K562 (cell line): ENCODE measurements around the gene PCDHGC4. TPM values are rescaled to one million over a fixed set of nuclear protein-coding genes. Genes with fewer than 3 reads are reported as not detected.

Source experiments
- ATAC-seq: fragments of 200-7000 bp; cut with Tn5 transposase; 3 replicates; pipeline ENCODE4 v1.9.1; 2020; ENCODE audit warnings: moderate library complexity
- BruUV-seq: library from RNA; stranded (reverse); fragments of 400-500 nt; replicated peaks from 2 replicates; lab custom pipeline; 2021; lab: Mats Ljungman, UMichigan
- CTCF ChIA-PET: fragments of 300-600 bp; formaldehyde crosslinking; extraction: SDS; loops from one replicate; lab custom pipeline; 2021; ENCODE audit warnings: low intra/inter-chr PET ratio; lab: Yijun Ruan, JAX
- POLR2A ChIA-PET: fragments of 300-600, 350-650 bp; sonication (Branson Sonifier 250); formaldehyde crosslinking; extraction: SDS; loops from one replicate; lab custom pipeline; 2021; ENCODE audit warnings: antibody characterized with exemption, inconsistent platforms; lab: Yijun Ruan, JAX
- DNase-seq, 4 experiments: peaks; one replicate each; pipeline versions ENCODE4 v3.0.0 to v3.0.0-alpha.2; 2011 to 2018; ENCODE audit warnings: low spot score in 3 of 4, mixed read lengths in 3 of 4; ENCODE audit errors: extremely low read depth in 1 of 4
- FAIRE-seq: peaks from 2 replicates; lab custom pipeline; 2011; peaks lifted over from hg19 to GRCh38; lab: Jason Lieb, UNC
- H2AFZ ChIP-seq: 2 replicates; pipeline ENCODE4 v1.6.0; 2011; ENCODE audit warnings: low read depth, low read length, control low read depth, inconsistent platforms
- H3K27ac ChIP-seq: fragments of 200-600 bp; 3 replicates; pipeline ENCODE4 v1.8.0; 2011; ENCODE audit warnings: low read depth, mild to moderate bottlenecking, control low read depth, inconsistent platforms, low read length, moderate library complexity, mixed read lengths; ENCODE audit errors: extremely low read depth
- H3K27me3 ChIP-seq, 2 experiments: fragments of 300-600 bp in 1 of 2; 2 replicates in 1 of 2; 3 replicates in 1 of 2; pipeline versions ENCODE4 v1.6.0 to v1.8.0; 2011; ENCODE audit warnings: inconsistent platforms in 2 of 2, low read length in 2 of 2, mild to moderate bottlenecking in 1 of 2, mixed read lengths in 1 of 2, moderate library complexity in 1 of 2; ENCODE audit not compliant: control insufficient read depth in 2 of 2, insufficient read depth in 2 of 2
- H3K36me3 ChIP-seq: fragments of 300-600 bp; 3 replicates; pipeline ENCODE4 v1.8.0; 2011; ENCODE audit warnings: mild to moderate bottlenecking, low read length, inconsistent platforms; ENCODE audit not compliant: control insufficient read depth, insufficient read depth
- H3K4me1 ChIP-seq, 2 experiments: fragments of 200-600 bp in 1 of 2; replicated peaks in 1 of 2; 2 replicates in 1 of 2; 3 replicates in 1 of 2; pipeline versions ENCODE4 v1.5.1 to v1.8.0; 2011; ENCODE audit warnings: inconsistent platforms in 2 of 2, low read length in 2 of 2, mild to moderate bottlenecking in 1 of 2, mixed read lengths in 1 of 2, moderate library complexity in 1 of 2; ENCODE audit not compliant: control insufficient read depth in 2 of 2, insufficient read depth in 2 of 2
- H3K4me2 ChIP-seq: 2 replicates; pipeline ENCODE4 v1.6.1; 2011; ENCODE audit warnings: low read length, control low read depth, inconsistent platforms, mixed read lengths; ENCODE audit not compliant: insufficient read depth
- H3K4me3 ChIP-seq: fragments of 200-600 bp; sonication (generic), shearing (Covaris generic); 2 replicates; pipeline ENCODE4 v1.5.1; 2016; ENCODE audit warnings: control low read depth, inconsistent platforms
- H3K79me2 ChIP-seq: fragments of 200-600 bp; 3 replicates; pipeline ENCODE4 v1.8.0; 2011; ENCODE audit warnings: low read length, inconsistent platforms; ENCODE audit not compliant: control insufficient read depth, insufficient read depth
- H3K9ac ChIP-seq, 2 experiments: 2 replicates each; pipeline versions ENCODE4 v1.6.0 to v1.6.1; 2011; ENCODE audit warnings: low read depth in 2 of 2, low read length in 2 of 2, control low read depth in 1 of 2, inconsistent platforms in 1 of 2, mild to moderate bottlenecking in 1 of 2, mixed read lengths in 1 of 2; ENCODE audit not compliant: insufficient read depth in 1 of 2
- H3K9me1 ChIP-seq: one replicate; pipeline ENCODE4 v1.6.0; 2011; ENCODE audit warnings: inconsistent platforms, mild to moderate bottlenecking, low read length, moderate library complexity; ENCODE audit not compliant: control insufficient read depth, insufficient read depth
- H3K9me3 ChIP-seq: replicated peaks from 2 replicates; pipeline ENCODE4 v1.5.1; 2011; ENCODE audit warnings: low read depth, low read length, inconsistent platforms; ENCODE audit not compliant: control insufficient read depth, insufficient read depth
- H4K20me1 ChIP-seq: replicated peaks from 2 replicates; pipeline ENCODE4 v1.6.1; 2011; ENCODE audit warnings: low read length, inconsistent platforms, mixed read lengths; ENCODE audit not compliant: control insufficient read depth, insufficient read depth
- ARID1B ChIP-seq: fragments of 450-650 bp; IDR thresholded peaks from 2 replicates; pipeline ENCODE4 v1.6.1; 2016; ENCODE audit warnings: antibody characterized with exemption, mild to moderate bottlenecking, inconsistent platforms
- CEBPB ChIP-seq: fragments of 450-650 bp; IDR thresholded peaks from 2 replicates; pipeline ENCODE4 v1.6.1; 2016; ENCODE audit warnings: missing genetic modification characterization, missing compliant biosample characterization
- CREM ChIP-seq: IDR thresholded peaks from 2 replicates; pipeline ENCODE4 v1.6.1; 2014; ENCODE audit warnings: antibody characterized with exemption, low read depth
- EWSR1 ChIP-seq: fragments of 450-650 bp; IDR thresholded peaks from 2 replicates; pipeline ENCODE4 v1.6.1; 2018; ENCODE audit warnings: borderline replicate concordance, mild to moderate bottlenecking, low read depth, moderate library complexity; ENCODE audit not compliant: partially characterized antibody
- FOXP1 ChIP-seq: sonication (generic); formaldehyde crosslinking; IDR thresholded peaks from 2 replicates; pipeline ENCODE4 v1.8.0; 2022; ENCODE audit warnings: mild to moderate bottlenecking, missing genetic modification reagents
- HOXB6 ChIP-seq: fragments of 250-450 bp; sonication (Bioruptor Pico); IDR thresholded peaks from 2 replicates; pipeline ENCODE4 v1.5.1; 2022; ENCODE audit warnings: mild to moderate bottlenecking, borderline replicate concordance
- ILF3 ChIP-seq: fragments of 450-650 bp; IDR thresholded peaks from 2 replicates; pipeline ENCODE4 v1.6.1; 2018; ENCODE audit warnings: antibody characterized with exemption, mild to moderate bottlenecking, moderate library complexity, borderline replicate concordance
- MTA1 ChIP-seq: fragments of 450-650 bp; IDR thresholded peaks from 2 replicates; pipeline ENCODE4 v1.6.1; 2017; ENCODE audit warnings: borderline replicate concordance
- NR2F6 ChIP-seq: fragments of 450-650 bp; formaldehyde crosslinking; IDR thresholded peaks from 2 replicates; pipeline ENCODE4 v1.4.0; 2020; ENCODE audit warnings: mild to moderate bottlenecking
- STAT5A ChIP-seq: IDR thresholded peaks from 2 replicates; pipeline ENCODE4 v1.6.1; 2012; ENCODE audit warnings: low read length, inconsistent platforms, borderline replicate concordance
- TAF7 ChIP-seq: fragments of 450-650 bp; IDR thresholded peaks from 2 replicates; pipeline ENCODE4 v1.6.1; 2016; ENCODE audit warnings: missing genetic modification characterization, missing compliant biosample characterization
- WGBS: fragments of 100-300 bp; shearing (Covaris generic); methylation state at CpG from one replicate; pipeline ENCODE4 v1.1.6; 2016; ENCODE audit warnings: low coverage, mixed read lengths; ENCODE audit not compliant: insufficient coverage; ENCODE audit errors: missing lambda C conversion rate; 5-methylcytosine and 5-hydroxymethylcytosine counted together
- in situ Hi-C: fragments of 300-500 bp; cut with MboI; formaldehyde crosslinking; loops from 4 replicates; pipeline ENCODE4 v1.15.0; 2018; ENCODE audit warnings: inconsistent platforms, mixed read lengths
- intact Hi-C: fragments of 100-400 bp; cut with micrococcal nuclease; formaldehyde crosslinking; loops from 2 replicates; pipeline ENCODE4 v1.14.2; 2022
- polyA plus RNA-seq, 8 experiments: library from polyadenylated mRNA; depleted of rRNA in 4 of 8; stranded (reverse) in 5 of 8; unstranded in 3 of 8; fragments of >200 nt; fragmentation: Nextera tagmentation in 2 of 8; fragmentation: Illumina TruSeq in 1 of 8; extraction: Ambion mirVana in 2 of 8; extraction: Trizol in 1 of 8; gene quantifications; 2 replicates each; pipeline versions ENCODE4 v1.2.1 to v1.2.3, GENCODE V29; 2011 to 2014; ENCODE audit warnings: inconsistent platforms in 1 of 8, missing spikeins in 1 of 8
- total RNA-seq, 7 experiments: library from RNA; depleted of rRNA in 6 of 7; stranded (reverse); fragments of >200 nt in 6 of 7; fragmentation: Illumina TruSeq in 2 of 7; extraction: Trizol in 2 of 7; gene quantifications; 2 replicates each; pipeline versions ENCODE4 v1.2.1 to v1.2.3, GENCODE V29; 2011 to 2021; ENCODE audit warnings: low replicate concordance in 1 of 7
- TF ChIP-seq, protein P1 (sequence below): fragments of 250-450 bp; sonication (Bioruptor Pico); IDR thresholded peaks from 2 replicates; pipeline ENCODE4 v1.8.0; 2022; ENCODE audit warnings: moderate library complexity, mild to moderate bottlenecking, inconsistent platforms
- TF ChIP-seq, protein P2 (sequence below): fragments of 450-650 bp; IDR thresholded peaks from 2 replicates; pipeline ENCODE4 v1.6.1; 2016; ENCODE audit warnings: missing biosample characterization, missing genetic modification characterization

Gene PCDHGC4
- total and polyA plus RNA-seq, 9 of the 15 experiments (the other 6 are each of a cell fraction or from before 2014, with no cell fraction given), result 0.05 TPM; not detected in 8

DNA sequence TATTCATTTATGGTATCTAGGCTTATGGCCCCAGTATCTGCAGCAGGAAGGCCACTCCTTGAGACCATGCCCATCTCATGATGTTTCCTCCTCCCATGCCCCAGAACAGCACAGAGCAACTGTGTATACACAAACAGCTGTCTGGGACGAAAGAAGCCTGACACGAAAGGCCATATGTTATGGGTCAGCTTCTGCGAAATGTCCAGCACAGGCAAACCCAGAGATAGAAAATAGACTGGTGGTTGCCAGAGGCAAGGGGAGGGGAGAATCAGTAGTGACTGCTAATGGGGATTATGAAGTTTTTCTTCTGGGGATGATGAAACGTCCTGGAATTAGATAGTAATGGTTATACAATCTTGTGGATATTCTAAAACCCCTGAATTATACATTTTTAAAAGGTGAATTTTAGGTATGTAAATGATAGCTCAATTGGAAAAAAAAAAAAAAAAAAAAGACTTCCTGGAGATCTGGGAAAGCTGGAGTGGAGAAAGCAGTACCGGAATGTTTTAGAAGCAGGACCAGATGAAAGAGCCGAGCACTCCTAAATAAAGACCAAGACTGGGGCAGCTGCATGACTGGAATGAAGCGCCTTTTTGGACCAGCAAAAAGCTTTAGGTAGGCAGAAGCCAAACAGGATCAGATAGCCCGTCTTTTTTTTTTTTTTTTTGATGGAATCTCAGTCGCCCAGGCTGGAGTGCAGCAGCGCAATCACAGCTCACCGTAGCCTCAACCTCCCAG is 33.2 kb downstream of the PCDHGC4 start:
- peaks cover 97% of the 10 kb centered on the region for H3K36me3 ChIP-seq
- no peaks in the 10 kb centered on the region for H3K9me3 ChIP-seq
- ChIA-PET CTCF (no interaction called here), POLR2A (interaction anchor here (0.7 to 1.1 kb wide), 2 partner anchors 12 to 163 kb away, joined by 3 to 5 read pairs; partner anchors contain the start of gene PCDHGA4)
- no peak overlapping the region for H3K27ac ChIP-seq
- intact Hi-C loops, result loop anchor here (10.0 kb wide), 1 partner anchor 283 kb away; no protein-coding TSS in a partner anchor
- ATAC-seq, result no peak
- no TSS peak for BruUV-seq
- H2AFZ ChIP-seq, result no peak overlapping the region
- peaks cover 6 to 7% of the 10 kb centered on the region in 2 experiments; a peak in 3 of 5 replicates for H3K4me1 ChIP-seq
- in situ Hi-C loops, result no loop called here
- no peak for FAIRE-seq
- TF ChIP-seq STAT5A (no peak), ARID1B (no peak), MTA1 (no peak), CEBPB (tag) (no peak), CREM (no peak), HOXB6 (no peak), FOXP1 (no peak), EWSR1 (no peak), TAF7 (tag) (no peak), NR2F6 (CRISPR knock-in tag) (no peak), ILF3 (no peak)
- TF ChIP-seq, protein P1, sequence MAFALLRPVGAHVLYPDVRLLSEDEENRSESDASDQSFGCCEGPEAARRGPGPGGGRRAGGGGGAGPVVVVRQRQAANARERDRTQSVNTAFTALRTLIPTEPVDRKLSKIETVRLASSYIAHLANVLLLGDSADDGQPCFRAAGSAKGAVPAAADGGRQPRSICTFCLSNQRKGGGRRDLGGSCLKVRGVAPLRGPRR (CRISPR knock-in tag), result no peak
- TF ChIP-seq, protein P2, sequence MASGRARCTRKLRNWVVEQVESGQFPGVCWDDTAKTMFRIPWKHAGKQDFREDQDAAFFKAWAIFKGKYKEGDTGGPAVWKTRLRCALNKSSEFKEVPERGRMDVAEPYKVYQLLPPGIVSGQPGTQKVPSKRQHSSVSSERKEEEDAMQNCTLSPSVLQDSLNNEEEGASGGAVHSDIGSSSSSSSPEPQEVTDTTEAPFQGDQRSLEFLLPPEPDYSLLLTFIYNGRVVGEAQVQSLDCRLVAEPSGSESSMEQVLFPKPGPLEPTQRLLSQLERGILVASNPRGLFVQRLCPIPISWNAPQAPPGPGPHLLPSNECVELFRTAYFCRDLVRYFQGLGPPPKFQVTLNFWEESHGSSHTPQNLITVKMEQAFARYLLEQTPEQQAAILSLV (tag), result no peak
- no peak for DNase-seq
- no peak overlapping the region for H3K4me3 ChIP-seq
- WGBS, result 86% methylated on average over 7 of the region's 11 CpGs
- peaks cover 2% of the 10 kb centered on the region for H3K9me1 ChIP-seq
- no peaks in the 10 kb centered on the region for H4K20me1 ChIP-seq
- H3K9ac ChIP-seq, result no peak overlapping the region
- H3K4me2 ChIP-seq, result no peak overlapping the region
- H3K27me3 ChIP-seq, result no peaks in the 10 kb centered on the region
- H3K79me2 ChIP-seq, result no peaks in the 10 kb centered on the region
